Measurements from ENCODE around the gene NOTCH3. TPM values are rescaled to one million over a fixed set of nuclear protein-coding genes. Genes with fewer than 3 reads are reported as not detected.

Gene NOTCH3
- total and polyA plus RNA-seq, 9 donors, result 6.1 to 47.6 (median 17.9) TPM

- no peak for TF ChIP-seq EP300 (IDR thresholded peaks at IDR 0.05)
- TF ChIP-seq CTCF (IDR thresholded peaks at IDR 0.05), result no peak
- no peak for TF ChIP-seq POLR2A (IDR thresholded peaks at IDR 0.05)
- no peaks in the 10 kb centered on the region for H3K27me3 ChIP-seq
- no peaks in the 10 kb centered on the region for H3K4me1 ChIP-seq (ENCODE audit: insufficient read depth)
- no peaks in the 10 kb centered on the region for H3K9me3 ChIP-seq
- no peak overlapping the region for H3K4me3 ChIP-seq
- no peaks in the 10 kb centered on the region for H3K36me3 ChIP-seq
- intact Hi-C loops (cut with DNase I), result no loop called here
- DNase-seq, result no peak
- H3K27ac ChIP-seq, result no peak overlapping the region
- 84 to 86% (median 84%) methylated on average over 42 of the region's 42 CpGs for WGBS, 3 donors
Measured at GRCh38 chr19:15237759-15238638, 37.2 kb upstream of the NOTCH3 start.

GRCh38 chr19:15236886-15237285, 36.1 kb upstream of the NOTCH3 start:
- Histone ChIP-seq H3K27ac (no peak overlapping the region), H3K27me3 (peaks cover 5% of the 10 kb centered on the region), H3K4me3 (no peak overlapping the region), H3K9me3 (no peaks in the 10 kb centered on the region), H3K36me3 (no peaks in the 10 kb centered on the region), H3K4me1 (ENCODE audit: insufficient read depth) (peaks cover 4% of the 10 kb centered on the region)
- WGBS, 3 donors, result 81 to 91% (median 89%) methylated on average over 9 of the region's 9 CpGs
- intact Hi-C loops (cut with DNase I), result no loop called here
- no peak for DNase-seq
- TF ChIP-seq EP300 (IDR thresholded peaks at IDR 0.05), result no peak
- no peak for TF ChIP-seq POLR2A (IDR thresholded peaks at IDR 0.05)

- intact Hi-C loops (cut with DNase I), result no loop called here
- H3K4me3 ChIP-seq, result no peak overlapping the region
- TF ChIP-seq POLR2A (IDR thresholded peaks at IDR 0.05) (no peak), EP300 (IDR thresholded peaks at IDR 0.05) (no peak), CTCF (IDR thresholded peaks at IDR 0.05) (no peak)
- H3K27ac ChIP-seq, result no peak overlapping the region
- WGBS, 3 donors, result 68 to 79% (median 78%) methylated on average over 2 of the region's 2 CpGs
- H3K4me1 ChIP-seq (ENCODE audit: insufficient read depth), result peaks cover 4% of the 10 kb centered on the region
- no peaks in the 10 kb centered on the region for H3K36me3 ChIP-seq
- DNase-seq, result no peak
- H3K9me3 ChIP-seq, result no peaks in the 10 kb centered on the region
- peaks cover 5% of the 10 kb centered on the region for H3K27me3 ChIP-seq
Measured at GRCh38 chr19:15235781-15236180, 35.0 kb upstream of the NOTCH3 start.

GRCh38 chr19:15234431-15235130, 33.8 kb upstream of the NOTCH3 start:
- Histone ChIP-seq H3K27me3 (peaks cover 5% of the 10 kb centered on the region), H3K9me3 (no peaks in the 10 kb centered on the region), H3K36me3 (no peaks in the 10 kb centered on the region), H3K4me3 (no peak overlapping the region), H3K4me1 (ENCODE audit: insufficient read depth) (peaks cover 4% of the 10 kb centered on the region), H3K27ac (no peak overlapping the region)
- 69 to 74% (median 70%) methylated on average over 10 of the region's 10 CpGs for WGBS, 3 donors
- DNase-seq, result no peak
- intact Hi-C loops (cut with DNase I), result no loop called here
- no peak for TF ChIP-seq POLR2A (IDR thresholded peaks at IDR 0.05)
- no peak for TF ChIP-seq CTCF (IDR thresholded peaks at IDR 0.05)
- TF ChIP-seq EP300 (IDR thresholded peaks at IDR 0.05), result no peak

All from ovary (tissue), 9 donors.